Chondrocyte (in vitro differentiated cells): ENCODE data around the gene KLRD1. TPM values are rescaled to one million over a fixed set of nuclear protein-coding genes. Genes with fewer than 3 reads are reported as not detected.
A peak's percentile ranks its signal among the peaks of the same experiment; 100 is the strongest.

Source experiments
- DNase-seq: peaks from one replicate; pipeline ENCODE4 v3.0.0; 2021; ENCODE audit warnings: mixed read lengths, low spot score
- H3K27ac Mint-ChIP-seq: one replicate; pipeline ENCODE4 v1.8.0; 2021; ENCODE audit warnings: mild to moderate bottlenecking, moderate library complexity, mixed read lengths; ENCODE audit not compliant: unreplicated experiment
- H3K27me3 Mint-ChIP-seq: 2 replicates; pipeline ENCODE4 v1.8.0; 2021; ENCODE audit warnings: low read depth, mixed read lengths
- H3K36me3 Mint-ChIP-seq: 2 replicates; pipeline ENCODE4 v1.8.0; 2021; ENCODE audit warnings: low read depth, mixed read lengths
- H3K4me1 Mint-ChIP-seq: 2 replicates; pipeline ENCODE4 v1.8.0; 2021; ENCODE audit warnings: low read depth, mild to moderate bottlenecking, mixed read lengths
- H3K4me3 Mint-ChIP-seq: one replicate; pipeline ENCODE4 v1.8.0; 2021; ENCODE audit warnings: mild to moderate bottlenecking, moderate library complexity, mixed read lengths; ENCODE audit not compliant: unreplicated experiment
- H3K9me3 Mint-ChIP-seq: 2 replicates; pipeline ENCODE4 v1.8.0; 2021; ENCODE audit warnings: low read depth, mixed read lengths
- total RNA-seq: library from RNA; stranded (reverse); gene quantifications from 3 replicates; pipeline ENCODE4 v1.2.1, GENCODE V29; 2021
- TF ChIP-seq, protein P1 (sequence below): fragments of 200-600 bp; sonication (generic); IDR thresholded peaks from 2 replicates; pipeline ENCODE4 v1.5.0; 2021; ENCODE audit warnings: antibody characterized with exemption, mild to moderate bottlenecking, moderate library complexity

The KLRD1 gene
- total RNA-seq, 1 donor from 2014 or later: 0.22 TPM

GRCh38 chr12:10361622-10362021 lies 54.0 kb downstream of the KLRD1 start:
- H3K27ac Mint-ChIP-seq: peak overlapping the region; percentile 52
- H3K36me3 Mint-ChIP-seq: no peaks in the 10 kb centered on the region
- TF ChIP-seq, protein P1, sequence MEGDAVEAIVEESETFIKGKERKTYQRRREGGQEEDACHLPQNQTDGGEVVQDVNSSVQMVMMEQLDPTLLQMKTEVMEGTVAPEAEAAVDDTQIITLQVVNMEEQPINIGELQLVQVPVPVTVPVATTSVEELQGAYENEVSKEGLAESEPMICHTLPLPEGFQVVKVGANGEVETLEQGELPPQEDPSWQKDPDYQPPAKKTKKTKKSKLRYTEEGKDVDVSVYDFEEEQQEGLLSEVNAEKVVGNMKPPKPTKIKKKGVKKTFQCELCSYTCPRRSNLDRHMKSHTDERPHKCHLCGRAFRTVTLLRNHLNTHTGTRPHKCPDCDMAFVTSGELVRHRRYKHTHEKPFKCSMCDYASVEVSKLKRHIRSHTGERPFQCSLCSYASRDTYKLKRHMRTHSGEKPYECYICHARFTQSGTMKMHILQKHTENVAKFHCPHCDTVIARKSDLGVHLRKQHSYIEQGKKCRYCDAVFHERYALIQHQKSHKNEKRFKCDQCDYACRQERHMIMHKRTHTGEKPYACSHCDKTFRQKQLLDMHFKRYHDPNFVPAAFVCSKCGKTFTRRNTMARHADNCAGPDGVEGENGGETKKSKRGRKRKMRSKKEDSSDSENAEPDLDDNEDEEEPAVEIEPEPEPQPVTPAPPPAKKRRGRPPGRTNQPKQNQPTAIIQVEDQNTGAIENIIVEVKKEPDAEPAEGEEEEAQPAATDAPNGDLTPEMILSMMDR: no peak
- H3K27me3 Mint-ChIP-seq: no peaks in the 10 kb centered on the region
- no peak overlapping the region for H3K4me3 Mint-ChIP-seq
- no peaks in the 10 kb centered on the region for H3K9me3 Mint-ChIP-seq
- peaks cover 13% of the 10 kb centered on the region for H3K4me1 Mint-ChIP-seq
- DNase-seq: no peak

- DNase-seq: no peak
- Mint-ChIP-seq H3K4me1 (peaks cover 15% of the 10 kb centered on the region), H3K9me3 (no peaks in the 10 kb centered on the region), H3K27ac (peak overlapping the region; percentile 62), H3K27me3 (no peaks in the 10 kb centered on the region), H3K36me3 (no peaks in the 10 kb centered on the region), H3K4me3 (no peak overlapping the region)
- TF ChIP-seq, protein P1: no peak
Measured at GRCh38 chr12:10362325-10362724, 54.7 kb downstream of the KLRD1 start.

DNA sequence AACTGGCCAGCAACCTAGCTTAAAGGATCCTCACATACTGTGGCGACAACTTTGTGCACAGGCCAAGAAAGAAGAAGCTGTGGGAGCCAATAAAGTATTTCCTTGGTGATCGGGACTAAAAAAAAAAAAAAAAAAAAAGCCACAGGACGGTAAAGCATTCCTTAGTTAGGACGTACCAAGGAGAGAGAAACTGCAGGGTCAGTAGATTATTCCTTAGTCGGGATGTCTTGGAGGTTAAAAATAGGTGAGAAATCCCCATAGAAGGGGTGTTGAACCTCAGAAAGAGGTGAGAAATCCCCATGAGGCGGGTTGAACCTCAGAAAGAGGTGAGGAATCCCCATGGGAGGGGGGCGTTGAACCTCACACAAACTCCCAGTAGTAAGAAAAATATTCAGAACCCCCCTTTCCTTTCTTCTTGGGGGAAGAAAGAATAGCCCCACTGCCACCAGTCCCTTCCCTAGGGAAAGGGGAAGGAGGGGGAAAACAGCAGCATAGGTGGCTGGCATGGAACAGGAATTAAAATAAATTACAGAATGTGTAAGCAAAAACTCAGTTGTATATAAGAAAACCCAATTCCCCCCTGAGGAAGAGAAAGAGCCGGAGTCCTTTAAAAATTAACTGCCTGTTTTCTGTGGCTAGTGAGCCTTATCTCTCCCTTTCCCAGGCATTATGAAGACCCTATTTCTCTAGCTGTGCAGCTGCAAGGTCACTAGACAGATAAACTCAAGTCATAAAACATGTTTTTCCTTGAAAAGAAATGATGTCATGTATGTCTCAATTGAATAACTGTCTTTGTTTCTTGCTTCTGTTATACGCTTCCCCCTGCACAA lies 55.4 kb downstream of the KLRD1 start:
- DNase-seq: no peak
- TF ChIP-seq, protein P1: no peak
- Mint-ChIP-seq H3K4me1 (peaks cover 15% of the 10 kb centered on the region), H3K27ac (peak overlapping the region; percentile 62), H3K9me3 (peaks cover 2% of the 10 kb centered on the region), H3K4me3 (no peak overlapping the region), H3K27me3 (no peaks in the 10 kb centered on the region), H3K36me3 (no peaks in the 10 kb centered on the region)

DNA sequence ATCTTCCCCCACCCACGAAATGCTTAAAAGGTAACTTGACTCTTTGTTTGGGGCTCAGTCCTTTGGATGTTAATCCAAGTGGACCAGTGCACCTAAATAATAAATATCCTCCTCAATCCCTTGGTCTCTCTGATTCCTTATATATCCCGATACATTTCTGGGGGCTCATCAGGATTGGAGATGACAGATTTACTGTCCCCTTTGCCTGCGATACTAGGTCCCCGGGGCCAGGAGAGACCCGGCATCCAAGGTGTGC lies 55.9 kb downstream of the KLRD1 start:
- no peak for DNase-seq
- TF ChIP-seq, protein P1: no peak
- Mint-ChIP-seq H3K27me3 (no peaks in the 10 kb centered on the region), H3K9me3 (peaks cover 3% of the 10 kb centered on the region), H3K27ac (no peak overlapping the region), H3K4me1 (peaks cover 15% of the 10 kb centered on the region), H3K36me3 (no peaks in the 10 kb centered on the region), H3K4me3 (no peak overlapping the region)

DNA sequence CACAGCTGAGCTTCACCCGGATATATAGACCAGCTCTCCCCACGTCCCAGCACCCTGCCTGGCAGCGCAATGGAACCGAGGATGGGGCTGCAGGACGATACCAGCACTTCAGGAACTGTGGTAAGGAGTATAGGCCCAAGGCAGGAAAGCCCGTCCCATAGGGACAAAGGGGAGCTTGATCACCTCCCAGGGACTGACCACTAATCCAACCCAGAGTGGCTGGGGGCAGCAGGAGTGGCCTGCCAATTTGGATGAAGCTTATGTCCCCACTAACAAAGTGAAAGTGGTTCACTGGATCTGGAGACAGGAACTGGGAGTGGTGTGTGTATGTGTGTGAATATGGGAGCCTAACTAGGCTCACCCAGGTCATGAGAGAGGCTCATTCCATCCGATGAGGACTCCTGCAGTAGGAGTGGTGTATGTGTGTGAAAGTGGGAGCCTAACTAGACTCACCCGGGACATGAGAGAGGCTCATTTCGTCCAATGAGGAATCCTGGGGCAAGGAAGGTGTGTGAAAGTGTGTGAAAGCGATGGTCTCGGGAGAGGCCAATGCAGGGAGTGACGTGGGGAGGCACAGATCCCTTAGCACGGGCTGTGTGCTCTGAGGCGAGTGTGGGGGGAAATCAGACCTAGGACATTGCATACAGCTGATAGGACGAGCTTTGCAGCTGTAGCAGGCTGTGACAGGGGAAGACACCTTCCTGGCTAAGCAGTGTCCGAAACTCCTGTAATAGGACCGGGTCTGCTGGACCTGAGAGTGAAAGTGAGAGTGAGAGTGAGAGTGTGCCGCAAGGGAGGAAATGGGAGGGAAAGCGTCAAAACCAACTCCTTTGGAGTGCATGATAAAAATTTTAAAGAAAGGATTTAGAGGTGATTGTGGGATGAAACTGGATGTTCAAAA lies 56.5 kb downstream of the KLRD1 start:
- peaks cover 13% of the 10 kb centered on the region for H3K4me1 Mint-ChIP-seq
- TF ChIP-seq, protein P1: no peak
- H3K9me3 Mint-ChIP-seq: peaks cover 3% of the 10 kb centered on the region
- no peak overlapping the region for H3K27ac Mint-ChIP-seq
- no peak for DNase-seq
- H3K27me3 Mint-ChIP-seq: no peaks in the 10 kb centered on the region
- no peak overlapping the region for H3K4me3 Mint-ChIP-seq
- H3K36me3 Mint-ChIP-seq: no peaks in the 10 kb centered on the region
